GM18868 (cell line): Measurements from ENCODE around the gene RUFY4.

ENCODE experiments used
- ATAC-seq: cut with Tn5 transposase; IDR thresholded peaks from one replicate; pipeline ENCODE4 v1.9.1; 2021; ENCODE audit warnings: mild to moderate bottlenecking, moderate library complexity; ENCODE audit not compliant: unreplicated experiment

Gene RUFY4

DNA sequence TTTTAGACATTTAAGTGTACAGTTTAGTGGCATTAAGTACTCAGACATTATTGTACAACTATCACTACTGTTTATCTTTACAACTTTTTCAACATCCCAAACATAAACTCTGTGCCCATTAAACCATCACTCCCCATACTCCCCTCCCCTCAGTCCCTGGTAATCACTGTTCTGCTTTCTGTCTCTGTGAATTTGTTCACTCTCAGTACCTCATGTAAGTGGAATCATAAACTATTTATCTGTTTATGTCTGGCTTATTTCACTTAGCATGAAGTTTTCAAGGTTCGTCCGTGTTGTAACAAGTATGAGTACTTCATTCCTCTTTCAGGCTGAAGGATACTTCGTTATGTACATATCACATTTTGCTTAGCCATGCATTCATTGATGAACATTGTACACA is 9.8 kb upstream of the RUFY4 start:
- no peak for ATAC-seq

DNA sequence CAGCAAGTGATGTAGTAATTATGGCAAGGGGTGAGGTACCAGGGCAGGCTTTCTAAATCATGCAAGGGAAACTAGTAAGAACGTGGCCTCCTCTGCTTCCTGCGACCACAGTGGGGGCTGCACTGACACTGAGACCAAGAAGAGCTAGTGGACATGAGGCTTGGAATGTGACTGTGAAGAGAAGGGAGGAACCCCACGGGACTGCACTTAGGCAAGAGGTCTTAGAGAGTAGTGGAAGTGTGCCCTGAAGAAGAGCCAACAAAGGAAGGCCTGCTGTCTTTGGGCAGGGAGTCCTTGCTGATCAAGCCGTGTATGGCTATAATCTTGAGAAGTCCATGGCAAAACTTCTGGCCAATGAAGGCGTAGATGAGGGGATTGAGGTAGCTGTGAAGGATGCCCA is 8.9 kb upstream of the RUFY4 start:
- no peak for ATAC-seq

DNA sequence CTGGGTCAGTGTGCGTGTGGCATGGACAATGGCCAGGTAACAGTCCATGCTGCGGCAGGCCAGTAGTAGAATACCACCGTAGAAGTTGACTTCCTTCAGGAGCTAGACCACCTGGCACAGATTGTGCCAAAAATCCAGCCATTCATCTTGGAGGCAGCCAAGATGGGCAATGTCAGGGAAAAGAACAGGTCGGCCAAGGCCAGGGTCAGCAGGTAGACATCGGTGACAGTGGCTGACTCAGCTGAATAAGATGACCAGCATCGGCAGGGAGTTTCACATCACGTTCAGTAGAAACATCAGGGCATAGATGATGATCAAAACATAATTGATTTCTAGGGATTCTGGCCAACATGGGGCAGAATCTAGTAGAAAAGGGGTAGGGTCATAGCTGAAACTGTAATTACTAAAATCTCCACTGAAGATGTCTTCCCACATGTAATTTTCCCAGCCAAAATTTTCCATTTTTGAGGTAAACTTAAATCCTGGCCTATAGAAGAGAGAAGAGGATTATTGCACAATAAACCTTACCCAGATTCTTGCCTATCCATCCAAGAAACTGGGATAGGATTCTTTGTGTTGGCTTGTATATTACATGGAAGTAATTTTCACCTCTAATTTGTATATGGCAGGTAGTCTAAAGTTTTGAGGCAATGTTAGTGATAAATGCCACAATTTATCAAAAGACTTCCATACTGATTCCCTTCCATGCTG is 7.9 kb upstream of the RUFY4 start:
- ATAC-seq = no peak

- peak; percentile 95 for ATAC-seq
Measured at GRCh38 chr2:218063486-218063885, 5.6 kb upstream of the RUFY4 start.

GRCh38 chr2:218063896-218064295 is 5.2 kb upstream of the RUFY4 start:
- ATAC-seq = no peak

- ATAC-seq = no peak
Measured at GRCh38 chr2:218065239-218066006, 3.6 kb upstream of the RUFY4 start.

DNA sequence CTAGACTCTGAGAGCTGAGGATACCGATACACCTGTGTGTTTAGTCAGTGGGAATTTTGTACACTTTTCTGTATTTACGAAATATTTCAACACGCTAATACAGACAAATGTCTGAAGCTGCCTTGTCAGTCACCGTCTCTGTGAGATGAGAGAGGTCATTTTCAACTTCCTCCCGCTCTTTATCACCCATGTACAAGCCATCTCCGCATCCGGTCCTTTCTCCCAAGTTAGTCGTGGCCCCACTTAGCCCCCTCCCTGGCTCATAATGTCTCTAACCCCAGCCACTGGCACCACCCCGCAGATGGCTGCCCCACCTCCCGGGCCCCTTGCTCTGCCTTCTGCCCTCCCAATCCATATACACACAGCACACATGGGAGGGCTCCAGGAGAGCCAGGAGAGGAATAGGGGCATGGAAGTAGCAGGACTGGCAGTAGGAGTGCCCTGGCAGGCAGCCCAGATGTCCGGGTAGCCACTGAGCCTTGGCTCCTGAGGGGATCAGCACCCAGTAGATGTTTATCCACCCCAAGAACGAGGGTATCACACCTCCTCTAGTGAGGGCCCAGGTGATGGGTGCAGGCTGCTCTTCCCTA is 2.0 kb upstream of the RUFY4 start:
- no peak for ATAC-seq

DNA sequence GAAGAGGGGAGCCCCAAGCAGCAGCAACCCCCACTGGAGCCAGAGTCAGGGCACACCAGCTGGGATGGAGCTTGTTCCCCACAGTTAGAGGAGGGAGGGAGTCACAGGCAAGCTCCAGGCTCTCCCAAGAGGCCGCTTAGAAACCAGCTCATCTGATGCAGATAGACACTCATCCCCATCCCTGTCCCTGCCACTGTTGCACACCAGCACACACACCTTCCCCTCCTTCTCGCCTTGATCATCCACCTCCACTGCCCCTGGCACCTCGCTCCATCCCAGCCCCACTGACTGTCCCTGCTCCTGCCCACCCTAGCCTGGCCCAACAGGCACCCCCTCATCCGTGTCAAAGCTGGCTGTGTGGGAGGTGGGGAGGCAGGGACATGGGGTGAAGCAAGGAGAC is 1.5 kb upstream of the RUFY4 start:
- no peak for ATAC-seq

DNA sequence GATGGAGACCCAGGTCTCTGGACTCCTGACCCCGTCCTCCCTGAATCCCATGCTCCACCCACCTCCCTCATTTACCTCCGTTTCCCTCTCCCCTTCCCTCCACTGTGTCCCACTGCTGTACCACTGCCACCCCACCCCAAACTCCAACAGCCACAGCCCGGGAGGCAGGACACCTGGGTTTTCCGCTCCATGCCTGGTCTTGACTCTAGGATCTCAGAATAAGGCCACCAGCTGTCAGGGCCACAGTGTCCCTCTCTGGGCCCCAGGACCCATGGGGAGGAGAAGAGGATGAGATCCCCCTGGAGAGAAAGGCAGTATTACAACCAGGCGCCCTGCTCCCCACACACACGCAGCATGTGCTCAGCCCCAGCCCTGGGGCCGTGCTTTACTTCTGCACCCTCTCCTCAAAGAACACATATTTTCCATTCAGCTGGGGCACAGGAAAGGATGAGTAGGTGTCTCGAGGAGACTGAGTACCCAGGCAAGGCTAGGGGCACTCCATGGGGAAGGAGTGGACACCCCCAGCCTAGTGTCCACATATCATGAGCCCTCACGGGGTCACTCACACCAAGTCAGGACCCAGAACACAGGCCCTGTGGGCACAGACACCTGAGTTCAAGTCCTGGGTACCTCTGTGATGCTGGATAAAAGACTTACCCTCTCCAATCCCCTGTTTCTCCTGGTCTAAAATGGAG is 700 bp downstream of the RUFY4 start:
- ATAC-seq = no peak

DNA sequence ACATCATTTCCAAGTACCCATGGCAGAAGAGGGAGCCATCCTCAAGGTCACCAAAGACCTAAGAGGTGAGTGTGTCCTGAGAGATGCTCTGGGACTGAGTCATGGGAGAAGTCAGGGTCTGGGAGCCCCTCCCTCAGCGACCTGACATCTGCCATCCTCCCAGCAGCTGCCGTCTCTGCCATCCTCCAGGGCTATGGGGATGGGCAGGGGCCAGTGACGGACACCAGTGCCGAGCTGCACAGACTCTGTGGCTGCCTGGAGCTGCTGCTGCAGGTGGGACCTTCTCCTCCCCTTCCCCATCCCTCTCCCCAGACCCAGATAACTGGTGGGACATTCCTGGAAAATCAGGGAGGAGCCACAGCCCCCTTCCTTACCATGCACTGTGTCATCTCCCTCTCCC is 1.5 kb downstream of the RUFY4 start:
- ATAC-seq = no peak

GRCh38 chr2:218071218-218071937 is 2.3 kb downstream of the RUFY4 start:
- no peak for ATAC-seq

DNA sequence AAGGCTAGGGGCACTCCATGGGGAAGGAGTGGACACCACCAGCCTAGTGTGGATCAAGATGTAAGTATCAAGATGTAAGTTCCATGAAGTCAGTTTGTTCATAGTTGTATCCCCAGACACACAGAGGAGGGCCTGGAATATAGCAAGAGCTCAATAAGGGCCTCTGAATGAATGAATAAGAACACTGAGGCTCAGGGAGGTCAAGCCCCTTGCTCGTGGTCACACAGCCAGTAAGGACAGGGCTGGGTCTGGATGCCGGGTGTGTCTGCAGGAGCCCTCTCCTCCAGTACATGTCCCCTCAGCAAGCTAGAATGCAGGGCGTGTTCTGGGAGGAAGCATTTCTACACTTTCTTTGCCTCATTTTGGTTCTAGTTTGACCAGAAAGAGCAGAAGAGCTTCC is 2.9 kb downstream of the RUFY4 start:
- no peak for ATAC-seq

DNA sequence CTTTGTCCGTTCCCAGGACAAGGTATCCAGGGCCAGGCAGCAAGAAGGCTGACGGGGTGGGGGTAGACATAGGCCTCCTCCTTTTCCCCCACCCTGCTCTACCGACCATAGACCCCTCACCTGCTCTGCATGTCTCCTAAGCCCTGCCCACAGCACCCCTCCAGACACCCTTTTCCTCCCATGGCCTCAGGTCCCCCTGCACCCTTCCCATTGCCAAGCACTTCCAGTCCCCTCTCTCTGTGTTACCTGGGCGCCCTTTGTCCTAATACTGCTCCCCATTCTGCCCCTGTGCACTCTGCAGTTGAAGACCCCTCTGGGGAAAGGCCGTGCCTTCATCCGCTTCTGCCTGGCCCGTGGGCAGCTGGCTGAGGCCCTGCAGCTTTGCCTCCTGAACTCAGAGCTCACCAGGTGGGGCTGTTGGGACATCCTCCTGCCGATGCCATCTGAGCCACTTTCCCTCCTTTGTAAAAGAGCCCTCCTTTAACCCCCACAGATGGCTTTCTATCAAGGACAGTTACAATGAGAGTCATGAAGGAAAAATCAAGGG is 3.5 kb downstream of the RUFY4 start:
- no peak for ATAC-seq

DNA sequence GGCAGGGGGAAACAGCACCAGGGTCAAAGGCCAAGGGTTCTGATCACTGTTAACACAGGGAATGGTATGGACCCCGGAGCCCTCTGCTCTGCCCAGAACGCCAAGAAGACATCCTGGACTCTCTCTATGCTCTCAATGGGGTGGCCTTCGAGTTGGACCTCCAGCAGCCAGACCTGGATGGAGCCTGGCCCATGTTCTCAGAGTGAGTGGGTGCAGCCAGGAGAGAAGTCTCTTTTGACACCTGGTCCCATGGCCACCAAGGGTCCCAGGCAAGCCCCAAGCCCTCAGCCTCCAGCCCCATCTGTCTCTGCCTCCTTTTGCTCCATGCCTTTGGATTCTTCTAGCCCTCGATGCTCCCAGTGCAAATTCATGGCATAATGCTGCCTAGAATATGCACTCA is 4.1 kb downstream of the RUFY4 start:
- no peak for ATAC-seq

DNA sequence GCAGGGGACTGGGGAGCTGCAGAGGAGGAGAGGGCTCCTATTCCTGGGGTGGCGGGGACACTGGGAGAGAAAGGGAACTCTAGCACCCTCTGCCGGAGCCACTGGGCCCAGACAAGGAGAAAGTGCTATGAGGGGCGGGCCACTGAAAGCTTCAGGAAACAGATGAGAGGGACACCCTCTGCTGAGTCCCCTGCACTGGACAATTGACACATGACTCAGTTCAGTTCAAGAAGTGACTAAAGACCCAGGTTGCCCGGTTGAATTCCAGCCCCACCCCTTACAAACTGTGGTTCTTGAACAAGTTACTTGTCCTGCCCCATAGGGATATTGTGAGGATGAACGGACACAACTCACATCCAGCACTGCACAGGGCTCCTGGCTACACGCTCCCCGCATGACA is 5.0 kb downstream of the RUFY4 start:
- peak; percentile 55 for ATAC-seq

DNA sequence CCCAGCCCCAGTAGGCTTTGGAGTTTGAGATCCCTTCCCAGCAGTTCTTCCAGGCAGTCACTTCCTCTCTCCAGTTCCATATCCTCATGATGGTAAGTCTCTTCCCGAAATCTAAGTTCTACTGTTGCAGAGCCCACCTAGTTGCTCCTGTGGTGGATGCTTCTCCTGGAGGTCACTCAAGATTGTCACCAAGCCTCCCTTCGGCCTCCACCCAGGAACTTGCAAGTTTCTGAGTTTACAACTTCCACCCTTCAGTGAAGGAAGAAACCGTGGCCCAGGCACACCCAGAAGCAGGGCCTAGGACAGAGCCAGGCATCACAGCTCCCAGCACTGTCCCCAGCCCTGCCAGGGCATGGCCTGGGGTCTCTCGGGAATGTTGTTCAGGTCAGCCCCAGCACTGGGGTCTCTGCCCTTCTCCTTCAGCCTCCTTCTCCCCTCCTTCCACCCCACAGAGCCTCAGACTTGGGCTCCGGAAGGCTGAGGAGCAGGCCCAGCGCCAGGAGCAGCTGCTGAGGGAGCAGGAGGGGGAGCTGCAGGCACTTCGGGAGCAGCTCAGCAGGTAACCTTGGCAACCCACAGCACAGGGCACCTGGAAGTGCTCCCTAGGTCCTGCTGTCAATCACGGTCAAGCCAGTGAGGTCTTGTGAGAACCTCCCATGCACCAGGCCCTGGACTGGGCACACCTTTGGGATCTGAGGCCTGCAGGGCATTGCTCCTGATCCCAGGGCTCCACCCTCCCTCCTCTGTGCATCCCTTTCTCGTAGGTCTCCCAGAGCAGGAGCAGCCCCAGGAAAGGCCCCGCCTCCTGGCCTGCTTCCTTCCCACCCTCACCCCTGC is 7.1 kb downstream of the RUFY4 start:
- no peak for ATAC-seq

DNA sequence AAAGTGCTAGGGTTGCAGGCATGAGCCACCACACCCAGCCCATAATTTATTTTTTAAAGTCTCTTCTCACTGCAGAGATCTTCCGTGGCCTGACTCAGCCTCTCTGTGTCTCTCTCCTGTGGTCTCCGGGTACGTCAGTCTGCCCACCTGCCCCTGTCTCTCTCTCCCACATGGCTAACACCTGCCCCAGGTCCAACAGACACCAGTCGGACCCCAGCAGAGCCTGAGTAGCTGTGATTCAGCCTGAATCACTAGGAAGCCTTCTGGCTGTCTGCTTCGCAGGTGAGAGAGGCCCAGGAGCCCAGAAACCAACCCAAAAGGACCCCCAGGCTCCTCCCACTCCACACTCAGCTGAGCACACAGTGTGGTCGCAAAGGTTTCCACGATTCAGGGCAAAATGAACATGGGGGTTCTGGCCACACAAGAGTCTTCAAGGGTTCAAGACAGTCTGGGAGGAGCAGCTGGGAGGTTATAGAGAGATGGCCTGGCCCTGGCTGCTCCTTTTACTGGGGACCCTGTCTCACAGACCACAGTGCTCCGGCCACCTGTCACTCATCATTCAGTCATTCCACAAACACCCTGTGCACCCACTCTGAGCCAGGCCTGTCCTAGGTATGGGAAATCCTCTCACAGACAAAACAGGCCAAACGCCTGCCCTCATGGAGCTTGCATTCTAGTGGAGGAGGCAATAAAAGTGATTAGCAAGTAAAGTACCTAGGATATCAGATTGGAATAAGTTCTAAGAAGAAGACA is 8.6 kb downstream of the RUFY4 start:
- no peak for ATAC-seq

DNA sequence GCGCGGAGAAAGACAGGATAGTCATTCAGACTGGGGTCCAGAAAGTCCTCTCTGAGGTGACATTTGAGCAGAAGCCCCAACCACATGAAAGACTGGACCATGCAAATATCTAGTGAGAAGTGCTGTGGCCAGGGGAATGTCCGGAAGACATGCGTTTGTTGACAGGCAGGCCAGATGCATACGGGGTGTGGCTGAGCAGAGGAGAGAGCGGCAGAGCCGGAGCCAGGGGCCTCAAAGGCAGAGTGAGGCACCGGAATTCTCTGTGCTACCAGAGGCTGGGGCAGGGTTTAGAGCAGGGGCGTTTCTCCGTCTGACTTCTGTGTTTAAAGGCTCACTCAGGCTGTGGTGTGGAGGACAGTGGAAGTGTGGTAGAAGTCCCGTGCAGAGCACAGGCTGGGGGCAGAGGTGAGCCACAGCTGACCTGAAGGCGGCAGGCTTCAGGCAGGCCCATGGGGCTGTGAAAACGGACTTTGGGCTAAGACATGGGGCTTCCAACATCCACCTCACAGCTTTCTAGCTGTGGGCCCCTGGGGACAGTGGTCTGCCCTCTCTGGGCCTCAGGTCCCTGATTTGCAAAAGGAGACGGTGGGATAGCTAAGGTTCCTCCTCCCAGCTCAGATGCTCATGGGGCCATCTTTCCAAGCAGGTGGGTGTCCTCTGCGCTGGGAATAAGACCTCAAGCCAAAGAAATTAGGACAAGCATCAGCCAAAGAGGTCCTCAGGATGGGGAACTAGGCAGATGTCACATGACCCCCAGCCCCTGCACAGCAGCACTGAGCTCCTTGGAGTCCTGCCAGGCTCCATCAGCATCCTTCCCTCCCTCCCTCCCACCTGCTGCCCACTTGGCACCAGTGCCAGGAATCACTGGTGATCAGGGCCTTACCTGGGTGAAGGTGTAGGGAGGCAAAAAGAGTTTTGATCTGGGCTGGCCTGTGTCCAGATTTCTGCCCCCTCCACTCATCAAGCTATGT is 11.2 kb downstream of the RUFY4 start:
- ATAC-seq = no peak
